NCI-H1417 treated with DMSO at 0.1 percent for 48 hours (cell line): ENCODE data around the gene LY6G5C.

ENCODE experiments used
- DNase-seq: peaks from one replicate; lab custom pipeline; 2025; lab: John Stamatoyannopoulos, UW

Gene LY6G5C, protein sequence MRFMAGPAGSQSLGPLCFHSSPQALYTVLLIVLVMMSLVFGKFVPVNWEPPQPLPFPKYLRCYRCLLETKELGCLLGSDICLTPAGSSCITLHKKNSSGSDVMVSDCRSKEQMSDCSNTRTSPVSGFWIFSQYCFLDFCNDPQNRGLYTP

GRCh38 chr6:31680226-31681134, at the start of gene LY6G5C:
TSS of gene LY6G5C (minus strand) at chr6:31681067. CDS start at chr6:31680373, 694 bp downstream.
- peak; percentile 52 for DNase-seq

- DNase-seq = no peak
Measured at GRCh38 chr6:31729979-31730630, 49.2 kb upstream of the LY6G5C start.

GRCh38 chr6:31729515-31729978, 48.7 kb upstream of the LY6G5C start:
- DNase-seq = no peak

DNA sequence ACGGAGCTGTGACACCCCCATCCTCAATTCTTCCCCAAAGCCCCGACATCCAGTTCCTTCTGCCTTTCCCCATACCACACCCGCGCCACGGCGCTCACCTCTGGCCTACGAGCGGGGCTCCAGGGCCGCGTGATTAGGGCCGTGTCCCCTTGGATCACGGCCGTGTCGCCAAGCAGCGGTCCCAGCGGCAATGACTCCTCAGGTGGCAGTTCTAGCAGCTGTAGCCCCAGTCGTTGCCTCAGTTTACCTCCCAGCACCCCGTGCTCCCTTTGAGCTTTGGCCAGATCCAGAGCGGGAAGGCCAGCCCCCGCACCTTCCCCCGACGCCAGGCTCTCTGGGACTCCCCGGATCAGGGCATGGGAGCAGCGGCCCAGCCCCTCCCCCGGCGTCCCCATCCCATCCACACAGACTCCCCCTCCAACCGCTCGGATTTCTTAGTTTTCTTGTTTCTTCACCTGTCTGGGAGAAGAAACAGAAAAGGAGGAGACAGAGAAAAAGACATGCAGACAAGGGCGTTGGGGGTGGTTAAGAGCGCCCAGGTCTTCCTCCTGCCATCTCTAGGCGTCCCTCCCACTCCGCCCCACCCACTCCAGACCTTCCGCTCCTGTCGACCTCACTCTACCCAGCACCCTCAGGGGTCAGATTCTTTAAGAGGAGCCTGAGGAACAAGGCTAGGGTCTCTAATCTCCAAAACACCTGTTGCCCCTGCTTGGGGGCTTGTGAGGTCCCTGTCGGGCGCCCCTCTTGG, 48.1 kb upstream of the LY6G5C start, which contains the start of gene DDAH2:
DDAH2 (minus strand) TSS at position 533 of the 748 bp plus-strand sequence; CDS start at position 395, 138 bp downstream.
- no peak for DNase-seq

DNA sequence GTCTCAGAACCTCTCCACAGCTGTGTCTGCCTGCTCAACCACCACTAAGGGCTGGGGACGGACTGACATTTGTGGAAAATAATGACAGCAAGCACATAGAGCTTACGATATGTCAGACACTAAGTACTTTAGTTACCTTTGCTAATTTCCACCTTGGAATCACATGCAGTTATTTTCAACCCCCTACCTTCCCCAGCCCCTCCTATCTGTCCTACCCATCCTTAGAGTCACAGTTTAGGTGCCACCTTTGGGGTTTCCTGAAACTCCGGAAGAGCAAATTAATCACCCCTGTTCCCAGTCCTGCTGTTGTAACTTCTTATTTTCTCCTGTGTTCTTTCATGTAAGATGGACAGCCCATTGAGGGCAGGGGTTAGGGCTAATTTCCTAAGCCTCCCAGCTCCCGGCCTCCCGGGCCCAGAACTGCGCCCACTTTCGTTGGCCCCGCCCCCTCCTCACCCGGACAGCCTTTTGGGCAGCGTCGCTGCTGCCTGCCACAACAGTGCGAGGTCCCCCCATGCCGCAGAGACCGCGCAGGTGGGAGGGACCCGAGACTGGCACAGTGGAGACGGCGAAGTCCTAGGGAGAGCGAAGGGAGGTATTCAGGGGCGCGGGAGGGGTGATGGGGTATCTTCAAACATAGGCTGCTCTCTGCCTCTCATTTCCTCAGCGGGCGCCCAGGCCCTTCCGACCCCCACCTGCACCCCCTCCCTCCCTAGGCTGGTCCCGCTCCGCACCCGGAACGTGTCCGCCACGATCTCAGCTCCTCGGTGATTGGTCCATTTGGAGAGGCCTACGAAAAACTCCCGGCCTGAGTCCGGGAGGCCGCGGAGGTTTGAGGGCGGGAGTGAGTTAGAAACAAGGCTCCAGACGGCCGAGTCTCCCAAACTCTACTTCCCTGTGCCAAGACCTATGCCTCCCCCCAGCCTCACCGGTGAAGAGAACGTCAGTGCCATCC, 47.1 kb upstream of the LY6G5C start:
- DNase-seq = no peak

- DNase-seq = no peak
Measured at GRCh38 chr6:31727034-31727716, 46.3 kb upstream of the LY6G5C start.

- no peak for DNase-seq
Measured at GRCh38 chr6:31725502-31726350, 44.9 kb upstream of the LY6G5C start.

- no peak for DNase-seq
Measured at GRCh38 chr6:31723980-31724691, 43.3 kb upstream of the LY6G5C start.

DNA sequence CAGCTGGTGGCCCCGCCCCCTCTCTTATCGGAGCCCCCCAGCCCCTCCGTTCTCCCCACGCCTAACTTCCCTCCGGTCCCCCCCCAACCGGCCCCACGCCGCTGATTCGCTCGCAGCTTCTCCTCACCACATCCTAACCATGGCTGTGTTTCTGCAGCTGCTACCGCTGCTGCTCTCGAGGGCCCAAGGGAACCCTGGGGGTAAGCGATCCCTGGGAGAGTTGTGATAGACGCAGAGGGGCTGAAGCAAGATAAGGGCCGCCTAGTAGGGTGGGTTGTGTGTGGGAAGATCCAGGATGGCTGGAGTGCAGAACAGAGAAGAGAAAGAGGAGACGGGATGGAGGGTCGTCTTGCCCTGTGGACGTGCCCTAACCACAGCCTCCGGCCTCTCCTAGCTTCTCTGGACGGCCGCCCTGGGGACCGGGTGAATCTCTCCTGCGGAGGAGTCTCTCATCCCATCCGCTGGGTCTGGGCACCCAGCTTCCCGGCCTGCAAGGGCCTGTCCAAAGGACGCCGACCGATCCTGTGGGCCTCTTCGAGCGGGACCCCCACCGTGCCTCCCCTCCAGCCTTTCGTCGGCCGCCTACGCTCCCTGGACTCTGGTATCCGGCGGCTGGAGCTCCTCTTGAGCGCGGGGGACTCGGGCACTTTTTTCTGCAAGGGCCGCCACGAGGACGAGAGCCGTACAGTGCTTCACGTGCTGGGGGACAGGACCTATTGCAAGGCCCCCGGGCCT, 42.5 kb upstream of the LY6G5C start, which contains the start of gene MPIG6B:
MPIG6B (plus strand) TSS at position 129 of the 735 bp plus-strand sequence; CDS start at position 140, 11 bp downstream.
- DNase-seq = no peak

DNA sequence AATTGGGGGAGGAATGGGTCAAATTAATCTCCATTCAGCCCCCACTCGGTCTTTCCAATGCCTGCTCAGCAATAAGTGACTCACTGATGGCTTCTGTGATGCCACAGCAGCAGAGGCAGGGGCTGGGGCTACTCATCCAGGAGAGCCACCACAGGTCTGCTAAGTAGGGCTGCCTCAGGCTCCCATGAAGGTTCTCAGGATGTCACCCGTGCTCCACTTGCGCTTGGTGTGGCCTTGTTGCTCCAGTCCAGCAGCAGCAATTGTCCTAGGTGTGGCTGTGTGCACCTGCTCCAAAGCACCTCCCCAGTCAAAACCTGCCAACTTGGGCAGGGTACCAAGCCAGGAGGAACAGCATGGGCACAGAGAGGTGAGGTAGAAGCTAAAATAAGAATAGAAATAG, 41.3 kb upstream of the LY6G5C start:
- no peak for DNase-seq

DNA sequence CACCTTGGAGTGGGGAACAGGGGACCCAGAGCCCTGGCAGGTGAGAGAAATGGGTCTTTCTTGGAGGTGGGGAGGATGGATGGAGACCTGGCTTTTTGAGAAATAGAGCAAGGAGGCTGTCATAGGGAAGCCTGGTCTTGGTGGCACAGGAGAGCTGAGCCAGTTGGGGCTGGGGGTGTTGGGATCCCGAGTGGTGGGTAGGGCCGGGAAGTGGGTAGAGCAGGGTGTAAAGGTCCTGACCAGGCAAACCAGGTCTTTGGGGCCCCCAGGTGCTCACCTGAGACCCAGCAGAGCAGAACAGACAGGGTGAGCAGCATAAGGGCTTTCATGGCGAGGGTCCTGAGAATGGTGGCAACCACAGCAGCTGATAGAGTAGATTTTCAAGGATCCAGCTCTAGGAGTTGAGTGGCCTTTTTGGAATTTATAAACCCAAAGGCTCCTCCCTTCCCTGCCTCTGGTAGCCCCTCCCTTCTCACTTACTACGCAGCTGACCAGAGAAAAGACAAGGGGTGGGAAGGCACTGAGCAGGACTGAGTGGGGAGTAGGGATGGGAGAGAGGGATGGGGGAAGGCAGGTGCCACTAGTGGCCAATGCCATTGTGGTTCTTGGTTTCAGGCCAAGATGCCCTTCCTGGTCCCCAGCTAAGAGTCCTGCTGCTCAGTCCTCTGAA, 40.6 kb upstream of the LY6G5C start, which contains the start of gene LY6G6C:
LY6G6C (minus strand) TSS at position 396 of the 670 bp plus-strand sequence; CDS start at position 329, 67 bp downstream.
- no peak for DNase-seq

DNA sequence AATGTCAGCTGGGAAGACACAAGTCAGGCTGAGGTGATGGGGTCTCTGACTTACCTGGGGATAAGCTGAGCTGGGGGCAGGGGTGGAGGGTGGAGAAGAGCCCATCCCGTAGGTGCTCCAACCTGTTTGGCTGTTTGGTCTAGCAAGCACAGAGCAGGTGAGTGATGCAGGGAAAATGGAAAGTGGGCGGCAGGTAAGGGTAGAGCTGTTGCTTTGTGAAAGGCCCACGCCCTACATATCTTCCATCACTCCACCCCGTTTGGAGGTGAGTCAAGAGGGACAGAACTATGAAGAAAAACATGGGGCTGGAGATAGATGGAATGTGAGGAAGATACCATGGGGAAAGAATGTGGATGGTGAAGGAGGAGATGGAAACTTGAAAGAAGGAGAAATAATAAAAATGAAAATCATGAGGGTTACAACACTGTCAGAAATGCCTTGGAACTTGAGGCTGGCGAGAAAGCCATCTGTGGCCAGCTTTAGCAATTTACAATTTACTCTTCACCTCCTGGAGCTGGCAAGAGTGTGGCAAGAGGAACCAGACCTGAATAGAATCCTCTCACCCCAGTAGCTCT, 39.4 kb upstream of the LY6G5C start:
- no peak for DNase-seq

- no peak for DNase-seq
Measured at GRCh38 chr6:31719001-31719400, 38.1 kb upstream of the LY6G5C start.

DNA sequence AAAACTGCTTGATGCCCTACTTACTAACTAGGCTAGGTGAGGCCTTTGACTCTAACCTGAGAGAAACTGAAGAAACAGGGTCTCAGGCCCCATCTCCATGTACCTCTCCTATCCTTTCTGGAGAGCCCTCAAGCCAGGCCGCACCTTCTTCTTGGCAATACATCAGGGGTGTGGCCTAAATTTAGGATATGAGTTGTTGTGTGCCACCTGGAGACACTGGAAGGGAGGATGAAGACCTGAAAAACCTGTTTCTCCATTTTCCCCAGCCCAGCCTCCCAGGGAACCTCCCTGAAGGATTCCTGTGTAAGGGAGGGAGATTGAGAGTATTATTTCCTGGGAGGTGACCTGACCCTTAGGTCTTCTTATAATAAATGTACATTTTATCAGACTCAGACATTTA, 37.4 kb upstream of the LY6G5C start:
- peak; percentile 21 for DNase-seq

- DNase-seq = no peak
Measured at GRCh38 chr6:31717499-31718222, 36.8 kb upstream of the LY6G5C start.
